ENCODE measurements around the gene INCENP. TPM values are rescaled to one million over a fixed set of nuclear protein-coding genes. Genes with fewer than 3 reads are reported as not detected.

INCENP gene
- total RNA-seq, 2 experiments from 2014 or later: 176 to 205 TPM

DNA sequence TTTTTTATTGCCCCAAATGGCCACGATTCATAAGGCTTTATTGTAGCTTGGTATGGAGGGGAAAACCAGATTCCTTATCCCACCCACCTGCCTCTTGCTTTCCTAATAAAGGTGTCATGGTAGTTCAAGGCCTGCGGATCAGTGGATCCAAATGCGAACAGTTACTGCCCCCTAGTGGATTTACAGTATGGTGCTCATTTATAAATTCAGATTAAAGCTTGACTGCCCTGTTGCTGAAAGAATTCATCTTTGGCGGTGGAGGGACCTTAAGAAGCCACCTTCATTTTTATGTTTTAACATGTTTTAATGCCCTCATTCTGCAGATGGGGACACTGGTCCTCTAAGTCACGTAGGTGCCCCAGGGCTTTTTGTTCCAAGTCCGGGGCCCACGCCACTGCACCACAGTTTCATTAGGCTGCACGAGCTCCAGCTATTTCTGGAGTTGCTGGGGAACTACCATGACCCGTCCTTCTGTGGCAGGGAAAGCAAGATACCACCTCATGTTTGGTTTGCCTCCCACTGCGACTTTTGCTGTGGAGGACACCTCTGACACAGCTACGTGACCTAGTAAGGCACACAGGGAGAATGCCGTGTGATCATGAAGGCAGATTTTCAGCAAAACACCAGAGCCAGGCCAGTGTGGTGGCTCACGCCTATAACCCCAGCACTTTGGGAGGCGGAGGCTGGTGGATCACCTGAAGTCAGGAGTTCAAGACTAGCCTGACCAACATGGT, 15.6 kb upstream of the INCENP start:
- ATAC-seq (no peak), DNase-seq (peak; percentile 51)
- no peaks in the 10 kb centered on the region for H3K9me3 Mint-ChIP-seq (ENCODE audit: low read depth)
- peaks cover 17% of the 10 kb centered on the region for H3K4me1 Mint-ChIP-seq
- peaks cover 14% of the 10 kb centered on the region for H3K27me3 Mint-ChIP-seq
- H3K27ac Mint-ChIP-seq: no peak overlapping the region
- H3K4me3 Mint-ChIP-seq: no peak overlapping the region
- CTCF ChIA-PET: interaction anchor here (0.6 to 8.4 kb wide), 39 partner anchors 9 to 374 kb away, joined by 3 to 190 read pairs (median 5); partner anchors contain the start of genes BEST1, FADS3, FEN1 and INCENP
- H3K36me3 Mint-ChIP-seq: no peaks in the 10 kb centered on the region

GRCh38 chr11:62108971-62109404, 14.8 kb upstream of the INCENP start:
- H3K36me3 Mint-ChIP-seq: no peaks in the 10 kb centered on the region
- H3K27ac Mint-ChIP-seq: no peak overlapping the region
- no peak for DNase-seq
- no peak for ATAC-seq
- no peaks in the 10 kb centered on the region for H3K9me3 Mint-ChIP-seq (ENCODE audit: low read depth)
- CTCF ChIA-PET: interaction anchor here (0.6 to 8.4 kb wide), 25 partner anchors 13 to 361 kb away, joined by 3 to 190 read pairs (median 5); partner anchors contain the start of genes FADS3, FEN1, INCENP and TMEM258
- H3K4me3 Mint-ChIP-seq: no peak overlapping the region
- H3K27me3 Mint-ChIP-seq: peaks cover 14% of the 10 kb centered on the region
- peaks cover 17% of the 10 kb centered on the region for H3K4me1 Mint-ChIP-seq

GRCh38 chr11:62115085-62115694, 8.6 kb upstream of the INCENP start:
- Mint-ChIP-seq H3K27ac (no peak overlapping the region), H3K9me3 (ENCODE audit: low read depth) (peaks cover 5% of the 10 kb centered on the region), H3K4me1 (peaks cover 2% of the 10 kb centered on the region), H3K27me3 (peaks cover 13% of the 10 kb centered on the region), H3K36me3 (peaks cover 2% of the 10 kb centered on the region), H3K4me3 (no peak overlapping the region)
- ATAC-seq: no peak
- DNase-seq: no peak
- CTCF ChIA-PET: interaction anchor here (0.9 to 2.2 kb wide), 4 partner anchors 8 to 218 kb away, joined by 3 to 8 read pairs (median 4); partner anchors contain the start of gene INCENP

DNA sequence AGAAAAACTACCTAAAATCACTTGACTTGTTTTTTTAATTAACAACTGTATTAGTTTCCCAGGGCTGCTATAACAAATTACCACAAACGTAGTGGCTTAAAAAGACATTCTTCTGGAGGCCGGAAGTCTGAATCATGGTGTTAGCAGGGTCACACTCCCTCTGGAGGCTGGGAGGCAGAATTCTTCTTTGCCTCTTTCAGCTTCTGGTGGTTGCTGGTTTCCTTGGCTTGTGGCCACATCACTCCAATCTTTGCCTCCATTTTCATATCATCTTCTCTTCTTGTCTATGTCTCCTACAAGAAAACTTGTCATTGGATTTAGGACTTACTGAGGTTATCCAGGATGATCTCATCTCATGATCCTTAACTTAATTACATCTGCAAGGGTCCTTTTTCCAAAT, 7.4 kb upstream of the INCENP start:
- Mint-ChIP-seq H3K4me1 (peaks cover 2% of the 10 kb centered on the region), H3K27ac (no peak overlapping the region), H3K9me3 (ENCODE audit: low read depth) (peaks cover 5% of the 10 kb centered on the region), H3K4me3 (no peak overlapping the region), H3K27me3 (peaks cover 15% of the 10 kb centered on the region), H3K36me3 (peaks cover 2% of the 10 kb centered on the region)
- CTCF ChIA-PET: interaction anchor here (1.0 to 1.3 kb wide), 2 partner anchors 8 to 219 kb away, joined by 3 to 4 read pairs; no protein-coding TSS in a partner anchor
- DNase-seq (no peak), ATAC-seq (no peak)

DNA sequence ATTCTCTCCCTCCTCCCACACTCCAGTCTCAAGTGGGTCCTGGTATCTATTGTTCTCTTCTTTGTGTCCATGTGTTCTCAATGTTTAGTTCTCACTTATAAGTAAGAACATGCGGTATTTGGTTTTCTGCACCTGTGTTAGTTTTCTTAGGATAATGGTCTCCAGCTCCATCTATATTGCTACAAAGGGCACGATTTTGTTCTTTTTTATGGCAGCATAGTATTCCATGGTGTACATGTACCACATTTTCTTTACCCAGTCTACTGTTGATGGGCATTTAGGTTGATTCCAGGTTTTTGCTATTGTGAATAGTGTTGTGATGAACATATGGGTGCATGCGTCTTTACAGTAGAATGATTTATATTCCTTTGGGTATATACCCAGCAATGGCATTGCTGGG, 4.2 kb upstream of the INCENP start:
- CTCF ChIA-PET: interaction anchor here (1.0 to 5.3 kb wide), 3 partner anchors 11 to 222 kb away, joined by 3 to 40 read pairs (median 7); no protein-coding TSS in a partner anchor
- H3K4me3 Mint-ChIP-seq: no peak overlapping the region
- H3K9me3 Mint-ChIP-seq (ENCODE audit: low read depth): peaks cover 5% of the 10 kb centered on the region
- H3K27me3 Mint-ChIP-seq: peaks cover 15% of the 10 kb centered on the region
- no peak for DNase-seq
- peaks cover 2% of the 10 kb centered on the region for H3K36me3 Mint-ChIP-seq
- ATAC-seq: no peak
- no peak overlapping the region for H3K27ac Mint-ChIP-seq
- peaks cover 8% of the 10 kb centered on the region for H3K4me1 Mint-ChIP-seq

DNA sequence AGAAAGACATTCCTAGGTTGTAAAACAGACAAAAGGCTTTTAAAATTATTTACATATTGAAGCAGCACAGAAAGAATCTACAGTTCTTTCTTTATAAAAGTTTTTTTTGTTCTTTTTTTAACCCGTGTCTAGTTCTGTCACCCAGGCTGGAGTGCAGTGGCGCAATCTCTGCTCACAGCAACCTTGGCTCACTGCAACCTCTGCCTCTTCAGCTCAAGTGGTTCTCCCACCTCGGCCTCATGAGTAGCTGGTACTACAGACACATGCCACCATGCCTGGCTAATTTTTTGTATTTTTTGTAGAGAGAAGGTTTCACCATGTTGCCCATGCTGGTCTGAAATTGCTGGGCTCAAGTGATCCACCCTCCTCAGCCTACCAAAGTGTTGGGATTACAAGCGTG, 3.8 kb upstream of the INCENP start:
- Mint-ChIP-seq H3K4me1 (peaks cover 11% of the 10 kb centered on the region), H3K4me3 (no peak overlapping the region)
- CTCF ChIA-PET: interaction anchor here (1.0 to 5.3 kb wide), 2 partner anchors 12 to 222 kb away, joined by 3 to 40 read pairs; no protein-coding TSS in a partner anchor

DNA sequence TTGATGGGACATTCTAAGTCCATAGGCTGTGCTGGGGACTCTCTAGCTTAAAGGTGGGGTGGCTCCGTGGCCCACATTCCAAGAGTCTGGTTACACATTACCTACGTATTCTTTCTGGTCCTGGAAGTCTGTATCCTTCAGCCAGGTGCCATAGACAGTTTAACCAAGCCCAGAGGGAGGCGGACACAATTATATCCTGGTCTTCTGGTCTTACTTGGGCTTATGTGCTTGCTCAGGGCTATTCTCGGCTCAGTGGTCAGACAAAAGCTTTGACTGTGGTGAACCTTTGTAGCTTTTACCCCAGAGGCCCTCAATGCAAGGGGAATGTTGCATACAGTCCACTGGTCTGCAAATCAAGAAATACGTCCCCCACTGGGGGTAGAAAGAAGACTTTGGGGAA, 3.4 kb upstream of the INCENP start:
- Mint-ChIP-seq H3K9me3 (ENCODE audit: low read depth) (peaks cover 5% of the 10 kb centered on the region), H3K4me3 (no peak overlapping the region), H3K27me3 (peaks cover 14% of the 10 kb centered on the region), H3K36me3 (peaks cover 8% of the 10 kb centered on the region), H3K4me1 (peaks cover 16% of the 10 kb centered on the region), H3K27ac (no peak overlapping the region)
- CTCF ChIA-PET: interaction anchor here (1.0 to 5.3 kb wide), 2 partner anchors 12 to 222 kb away, joined by 3 to 40 read pairs; no protein-coding TSS in a partner anchor
- DNase-seq (no peak), ATAC-seq (no peak)

More for the DNA sequence above, 3.8 kb upstream of the INCENP start:
- no peak for ATAC-seq
- Mint-ChIP-seq H3K27me3 (peaks cover 15% of the 10 kb centered on the region), H3K36me3 (peaks cover 6% of the 10 kb centered on the region), H3K27ac (no peak overlapping the region), H3K9me3 (ENCODE audit: low read depth) (peaks cover 5% of the 10 kb centered on the region)
- no peak for DNase-seq

DNA sequence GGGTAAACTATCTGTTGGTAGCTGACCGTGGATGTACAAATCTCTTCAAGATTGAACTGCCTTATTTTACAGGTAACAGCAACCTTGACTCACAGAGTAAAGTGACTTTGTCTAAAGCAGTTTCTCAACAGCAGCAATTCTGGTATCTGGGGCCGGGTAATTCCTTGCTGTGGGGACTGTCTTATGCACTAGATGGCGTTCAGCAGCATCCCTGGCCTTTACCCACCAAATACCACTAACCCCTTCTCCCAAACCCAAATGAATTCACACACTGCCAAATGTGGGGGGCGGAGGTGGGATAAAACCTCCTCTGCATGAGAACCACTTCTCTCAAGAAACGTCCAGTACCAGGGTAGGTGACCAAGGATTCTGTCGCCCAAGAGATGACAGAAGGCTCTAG, 1.7 kb upstream of the INCENP start:
- DNase-seq (no peak), ATAC-seq (no peak)
- no peak overlapping the region for H3K4me3 Mint-ChIP-seq
- no peaks in the 10 kb centered on the region for H3K9me3 Mint-ChIP-seq (ENCODE audit: low read depth)
- H3K27me3 Mint-ChIP-seq: peaks cover 10% of the 10 kb centered on the region
- peaks cover 19% of the 10 kb centered on the region for H3K36me3 Mint-ChIP-seq
- peaks cover 29% of the 10 kb centered on the region for H3K4me1 Mint-ChIP-seq
- H3K27ac Mint-ChIP-seq: no peak overlapping the region
- CTCF ChIA-PET: interaction anchor here (1.6 to 5.3 kb wide), 2 partner anchors 14 to 40 kb away, joined by 4 to 40 read pairs; no protein-coding TSS in a partner anchor

- Mint-ChIP-seq H3K4me3 (peak overlapping the region; percentile 87), H3K27me3 (peaks cover 4% of the 10 kb centered on the region), H3K9me3 (ENCODE audit: low read depth) (no peaks in the 10 kb centered on the region), H3K36me3 (peaks cover 31% of the 10 kb centered on the region), H3K4me1 (peaks cover 33% of the 10 kb centered on the region), H3K27ac (peak overlapping the region; percentile 94)
- CTCF ChIA-PET: interaction anchor here (1.0 to 5.3 kb wide), 6 partner anchors 9 to 227 kb away, joined by 3 to 40 read pairs (median 4); no protein-coding TSS in a partner anchor
- DNase-seq (peak; percentile 66), ATAC-seq (peak; percentile 13)
These were observed 639 bp downstream of the INCENP start for GRCh38 chr11:62124186-62125113.

DNA sequence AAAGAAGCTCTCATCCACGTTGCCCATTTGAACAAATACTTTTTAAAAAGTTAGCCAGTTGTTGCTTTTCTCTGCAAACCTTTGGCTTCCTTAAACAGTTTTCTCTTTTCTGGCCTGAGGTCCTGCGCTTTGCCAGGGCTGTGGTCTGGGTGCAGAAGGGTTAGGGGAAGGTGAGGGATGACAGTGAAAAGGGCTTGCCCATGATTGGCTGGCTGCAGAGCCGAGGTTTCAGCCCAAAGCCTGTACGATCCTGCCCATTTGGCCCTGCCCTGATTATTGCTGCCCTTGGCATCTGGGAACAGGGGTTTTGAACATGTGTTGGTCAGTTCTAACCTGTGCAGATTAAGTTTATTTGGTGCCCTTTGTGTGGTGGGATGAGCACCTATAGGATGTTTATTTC, 1.5 kb downstream of the INCENP start:
- ATAC-seq (no peak), DNase-seq (no peak)
- Mint-ChIP-seq H3K36me3 (peaks cover 35% of the 10 kb centered on the region), H3K4me3 (peak overlapping the region; percentile 87), H3K27me3 (peaks cover 3% of the 10 kb centered on the region), H3K27ac (peak overlapping the region; percentile 41), H3K9me3 (ENCODE audit: low read depth) (no peaks in the 10 kb centered on the region), H3K4me1 (peaks cover 33% of the 10 kb centered on the region)
- CTCF ChIA-PET: interaction anchor here (0.6 to 1.1 kb wide), 4 partner anchors 8 to 227 kb away, joined by 3 to 4 read pairs (median 3); no protein-coding TSS in a partner anchor

DNA sequence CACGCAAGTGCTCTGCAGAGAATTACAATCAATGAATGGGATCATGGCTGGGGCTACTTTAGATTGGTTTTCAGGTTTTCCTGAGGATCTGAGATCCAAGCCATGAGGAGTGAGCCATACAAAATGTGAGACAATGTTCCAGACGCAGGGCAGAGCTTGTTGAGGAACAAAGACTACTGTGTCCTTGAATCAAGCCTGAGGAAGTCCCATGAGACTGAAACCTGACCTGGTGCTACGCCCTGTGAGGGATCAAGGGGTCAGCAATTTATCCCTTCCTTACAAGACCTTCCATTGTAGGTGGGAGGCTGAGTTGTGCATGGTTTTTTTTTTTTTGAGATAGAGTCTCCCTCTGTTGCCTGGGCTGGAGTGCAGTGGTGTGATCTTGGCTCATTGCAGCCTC, 2.1 kb downstream of the INCENP start:
- ATAC-seq: no peak
- CTCF ChIA-PET: interaction anchor here (0.7 to 2.7 kb wide), 3 partner anchors 17 to 44 kb away, joined by 3 to 9 read pairs (median 3); no protein-coding TSS in a partner anchor
- peaks cover 41% of the 10 kb centered on the region for H3K36me3 Mint-ChIP-seq
- H3K27me3 Mint-ChIP-seq: no peaks in the 10 kb centered on the region
- no peaks in the 10 kb centered on the region for H3K9me3 Mint-ChIP-seq (ENCODE audit: low read depth)
- peaks cover 33% of the 10 kb centered on the region for H3K4me1 Mint-ChIP-seq
- no peak overlapping the region for H3K27ac Mint-ChIP-seq
- H3K4me3 Mint-ChIP-seq: peak overlapping the region; percentile 87
- DNase-seq: no peak

- Mint-ChIP-seq H3K9me3 (ENCODE audit: low read depth) (no peaks in the 10 kb centered on the region), H3K36me3 (peaks cover 54% of the 10 kb centered on the region), H3K27ac (no peak overlapping the region), H3K4me3 (no peak overlapping the region), H3K4me1 (peaks cover 43% of the 10 kb centered on the region), H3K27me3 (no peaks in the 10 kb centered on the region)
- no peak for ATAC-seq
- CTCF ChIA-PET: interaction anchor here (2.7 kb wide), 1 partner anchor 19 kb away, joined by 9 read pairs; no protein-coding TSS in a partner anchor
- DNase-seq: no peak
These were observed 3.6 kb downstream of the INCENP start for GRCh38 chr11:62127426-62127825.

All from activated CD8-positive, alpha-beta memory T cell treated with anti-CD3 and anti-CD28 coated beads, Interleukin-2, amount 10 ng/mL, durations not matched to agents 7 days and 5 days (primary cell).